Astrocyte (in vitro differentiated cells and primary cell): Measurements from ENCODE around the gene GREB1L. TPM values are rescaled to one million over a fixed set of nuclear protein-coding genes. Genes with fewer than 3 reads are reported as not detected.
A peak's percentile ranks its signal among the peaks of the same experiment; 100 is the strongest.

Experiments
- DNase-seq: peaks from one replicate; pipeline ENCODE4 v3.0.0-alpha.2; 2010; ENCODE audit warnings: low read depth
- FAIRE-seq: peaks from 2 replicates; lab custom pipeline; 2011; peaks lifted over from hg19 to GRCh38; lab: Jason Lieb, UNC
- H2AFZ ChIP-seq: 2 replicates; pipeline ENCODE4 v1.6.0; 2012; ENCODE audit warnings: low read depth, low read length, inconsistent platforms
- H3K27ac ChIP-seq: 2 replicates; pipeline ENCODE4 v1.5.1; 2011; ENCODE audit warnings: low read depth, low read length, inconsistent platforms
- H3K27me3 ChIP-seq: 2 replicates; pipeline ENCODE4 v1.6.0; 2011; ENCODE audit warnings: low read length, inconsistent platforms; ENCODE audit not compliant: insufficient read depth
- H3K36me3 ChIP-seq: 2 replicates; pipeline ENCODE4 v1.5.1; 2011; ENCODE audit warnings: low read length, inconsistent platforms; ENCODE audit not compliant: insufficient read depth
- H3K4me1 ChIP-seq: 2 replicates; pipeline ENCODE4 v1.5.1; 2011; ENCODE audit warnings: low read length, inconsistent platforms; ENCODE audit not compliant: insufficient read depth
- H3K4me2 ChIP-seq: 2 replicates; pipeline ENCODE4 v1.6.0; 2012; ENCODE audit warnings: low read length, inconsistent platforms
- H3K4me3 ChIP-seq: 2 replicates; pipeline ENCODE4 v1.5.1; 2011; ENCODE audit warnings: low read depth, mild to moderate bottlenecking, low read length, inconsistent platforms; ENCODE audit not compliant: insufficient read depth
- H3K79me2 ChIP-seq: 2 replicates; pipeline ENCODE4 v1.6.0; 2012; ENCODE audit warnings: mild to moderate bottlenecking, low read length, inconsistent platforms; ENCODE audit not compliant: insufficient read depth
- H3K9ac ChIP-seq: 2 replicates; pipeline ENCODE4 v1.6.0; 2012; ENCODE audit warnings: mild to moderate bottlenecking, low read length, inconsistent platforms
- H3K9me3 ChIP-seq: 2 replicates; pipeline ENCODE4 v1.5.1; 2012; ENCODE audit warnings: low read depth, mild to moderate bottlenecking, low read length, inconsistent platforms; ENCODE audit not compliant: insufficient read depth
- H4K20me1 ChIP-seq: 2 replicates; pipeline ENCODE4 v1.6.0; 2012; ENCODE audit warnings: low read length, inconsistent platforms; ENCODE audit not compliant: insufficient read depth
- H3K27ac Mint-ChIP-seq: one replicate; pipeline ENCODE4 v1.8.0; 2021; ENCODE audit warnings: mild to moderate bottlenecking, mixed read lengths; ENCODE audit not compliant: unreplicated experiment
- H3K27me3 Mint-ChIP-seq: one replicate; pipeline ENCODE4 v1.8.0; 2021; ENCODE audit warnings: low read depth, mixed read lengths; ENCODE audit not compliant: unreplicated experiment
- H3K36me3 Mint-ChIP-seq: one replicate; pipeline ENCODE4 v1.8.0; 2021; ENCODE audit warnings: low read depth, mixed read lengths; ENCODE audit not compliant: unreplicated experiment
- H3K4me1 Mint-ChIP-seq: one replicate; pipeline ENCODE4 v1.8.0; 2021; ENCODE audit warnings: low read depth, mixed read lengths; ENCODE audit not compliant: unreplicated experiment
- H3K4me3 Mint-ChIP-seq: one replicate; pipeline ENCODE4 v1.8.0; 2021; ENCODE audit warnings: mild to moderate bottlenecking, moderate library complexity, mixed read lengths; ENCODE audit not compliant: unreplicated experiment
- H3K9me3 Mint-ChIP-seq: one replicate; pipeline ENCODE4 v1.8.0; 2021; ENCODE audit warnings: mild to moderate bottlenecking, mixed read lengths; ENCODE audit not compliant: unreplicated experiment
- EZH2 ChIP-seq: IDR thresholded peaks from 2 replicates; pipeline ENCODE4 v1.6.1; 2012; ENCODE audit warnings: mild to moderate bottlenecking, low read length, inconsistent platforms; ENCODE audit not compliant: insufficient read depth
- total RNA-seq: library from RNA; stranded (reverse); gene quantifications from 2 replicates; pipeline ENCODE4 v1.2.1, GENCODE V29; 2021
- TF ChIP-seq, protein P1 (sequence below): IDR thresholded peaks from 2 replicates; pipeline ENCODE4 v1.5.1; 2011; ENCODE audit warnings: low read depth, mild to moderate bottlenecking, inconsistent platforms, low read length, moderate library complexity; ENCODE audit not compliant: insufficient read depth

GREB1L gene
- total RNA-seq, 1 donor from 2014 or later, result 16.2 TPM

DNA sequence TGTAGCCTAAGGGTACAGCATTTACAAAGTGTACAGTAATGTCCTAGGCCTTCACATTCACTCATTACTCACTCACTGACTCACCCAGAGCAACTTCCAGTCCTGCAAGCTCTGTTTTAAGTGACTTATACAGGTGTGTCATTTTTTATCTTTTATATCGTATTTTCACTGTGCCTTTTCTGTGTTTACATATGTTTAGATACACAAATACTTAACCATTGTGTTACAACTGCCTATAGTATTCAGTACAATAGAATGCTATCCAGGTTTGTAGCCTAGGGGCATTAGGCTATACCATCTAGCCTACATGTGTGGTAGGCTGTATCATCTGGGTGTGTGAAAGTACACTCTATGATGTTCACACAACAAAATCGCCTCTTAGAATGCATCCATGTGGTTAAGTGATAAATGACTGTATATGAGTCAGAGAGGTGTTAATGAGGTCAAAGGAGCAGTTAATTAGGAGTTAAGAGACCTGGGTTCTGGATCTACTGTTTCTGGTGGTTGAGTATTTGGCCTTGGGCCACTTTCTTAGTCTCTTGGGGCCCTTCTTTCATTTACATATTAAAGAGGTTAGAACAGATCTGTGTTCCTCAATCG lies 149.1 kb downstream of the GREB1L start:
- FAIRE-seq, result no peak
- Mint-ChIP-seq H3K4me1 (peaks cover 4% of the 10 kb centered on the region), H3K27ac (no peak overlapping the region), H3K4me3 (no peak overlapping the region), H3K9me3 (no peaks in the 10 kb centered on the region), H3K27me3 (peaks cover 3% of the 10 kb centered on the region), H3K36me3 (no peaks in the 10 kb centered on the region)
- no peaks in the 10 kb centered on the region for H4K20me1 ChIP-seq
- no peak overlapping the region for H2AFZ ChIP-seq
- TF ChIP-seq EZH2, result no peak
- TF ChIP-seq, protein P1, sequence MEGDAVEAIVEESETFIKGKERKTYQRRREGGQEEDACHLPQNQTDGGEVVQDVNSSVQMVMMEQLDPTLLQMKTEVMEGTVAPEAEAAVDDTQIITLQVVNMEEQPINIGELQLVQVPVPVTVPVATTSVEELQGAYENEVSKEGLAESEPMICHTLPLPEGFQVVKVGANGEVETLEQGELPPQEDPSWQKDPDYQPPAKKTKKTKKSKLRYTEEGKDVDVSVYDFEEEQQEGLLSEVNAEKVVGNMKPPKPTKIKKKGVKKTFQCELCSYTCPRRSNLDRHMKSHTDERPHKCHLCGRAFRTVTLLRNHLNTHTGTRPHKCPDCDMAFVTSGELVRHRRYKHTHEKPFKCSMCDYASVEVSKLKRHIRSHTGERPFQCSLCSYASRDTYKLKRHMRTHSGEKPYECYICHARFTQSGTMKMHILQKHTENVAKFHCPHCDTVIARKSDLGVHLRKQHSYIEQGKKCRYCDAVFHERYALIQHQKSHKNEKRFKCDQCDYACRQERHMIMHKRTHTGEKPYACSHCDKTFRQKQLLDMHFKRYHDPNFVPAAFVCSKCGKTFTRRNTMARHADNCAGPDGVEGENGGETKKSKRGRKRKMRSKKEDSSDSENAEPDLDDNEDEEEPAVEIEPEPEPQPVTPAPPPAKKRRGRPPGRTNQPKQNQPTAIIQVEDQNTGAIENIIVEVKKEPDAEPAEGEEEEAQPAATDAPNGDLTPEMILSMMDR, result no peak
- peak overlapping the region; percentile 9 for H3K4me2 ChIP-seq
- H3K4me3 ChIP-seq, result no peak overlapping the region
- no peaks in the 10 kb centered on the region for H3K27me3 ChIP-seq
- peak overlapping the region; percentile 8 for H3K27ac ChIP-seq
- peaks cover 6% of the 10 kb centered on the region for H3K4me1 ChIP-seq
- peak; percentile 75 for DNase-seq
- no peaks in the 10 kb centered on the region for H3K36me3 ChIP-seq
- no peaks in the 10 kb centered on the region for H3K9me3 ChIP-seq
- no peak overlapping the region for H3K9ac ChIP-seq
- no peaks in the 10 kb centered on the region for H3K79me2 ChIP-seq

DNA sequence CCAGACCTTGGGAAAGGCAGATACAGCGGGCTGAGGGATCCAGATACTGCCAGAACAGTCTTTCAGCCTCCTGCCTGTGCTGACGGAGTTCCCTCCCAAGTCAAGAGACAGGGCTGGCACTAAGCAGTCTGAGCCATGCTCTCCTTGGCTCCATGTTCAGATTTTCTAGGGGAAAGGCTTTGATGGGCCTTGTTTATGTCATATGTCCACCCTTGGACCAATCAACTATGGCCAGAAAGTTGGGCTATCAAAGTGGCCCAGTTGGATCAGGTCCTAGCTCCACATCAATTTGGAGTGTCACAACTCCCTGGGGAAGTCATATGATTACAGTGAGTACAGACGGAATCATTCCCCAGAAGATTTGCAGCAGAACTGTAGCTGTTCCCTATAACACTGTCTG lies 152.0 kb downstream of the GREB1L start:
- Histone ChIP-seq H4K20me1 (no peaks in the 10 kb centered on the region), H3K79me2 (no peaks in the 10 kb centered on the region), H3K9me3 (no peaks in the 10 kb centered on the region), H3K36me3 (no peaks in the 10 kb centered on the region), H3K9ac (no peak overlapping the region), H3K27me3 (no peaks in the 10 kb centered on the region), H3K4me2 (no peak overlapping the region), H3K4me3 (no peak overlapping the region), H2AFZ (no peak overlapping the region), H3K4me1 (peaks cover 6% of the 10 kb centered on the region), H3K27ac (no peak overlapping the region)
- H3K9me3 Mint-ChIP-seq, result no peaks in the 10 kb centered on the region
- H3K27ac Mint-ChIP-seq, result no peak overlapping the region
- H3K36me3 Mint-ChIP-seq, result no peaks in the 10 kb centered on the region
- H3K4me1 Mint-ChIP-seq, result peaks cover 4% of the 10 kb centered on the region
- H3K27me3 Mint-ChIP-seq, result no peaks in the 10 kb centered on the region
- DNase-seq, result no peak
- no peak overlapping the region for H3K4me3 Mint-ChIP-seq
- FAIRE-seq, result no peak
- TF ChIP-seq, protein P1, result no peak
- no peak for TF ChIP-seq EZH2

DNA sequence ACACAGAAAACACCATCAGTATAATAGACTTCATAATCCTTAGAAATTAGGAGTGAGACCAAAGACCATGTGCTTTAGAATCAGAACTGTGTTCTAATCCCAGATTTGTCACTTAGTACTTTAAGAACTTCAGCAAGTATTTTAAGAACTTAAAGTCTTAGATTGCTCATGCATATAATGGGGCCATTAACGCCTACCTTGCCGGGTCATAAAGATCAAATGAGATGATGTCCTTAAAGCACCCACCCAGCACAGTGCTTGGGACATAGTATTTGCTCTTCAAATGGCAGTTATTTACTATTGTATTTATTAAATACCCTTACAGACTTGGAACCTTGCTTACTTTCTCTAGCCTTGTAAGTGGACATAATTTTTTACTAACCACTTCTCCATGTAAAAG lies 156.1 kb downstream of the GREB1L start:
- no peak overlapping the region for H3K4me2 ChIP-seq
- no peak overlapping the region for H3K27ac ChIP-seq
- H3K4me3 Mint-ChIP-seq, result no peak overlapping the region
- H3K4me1 Mint-ChIP-seq, result no peaks in the 10 kb centered on the region
- no peaks in the 10 kb centered on the region for H3K27me3 ChIP-seq
- no peak overlapping the region for H3K4me3 ChIP-seq
- no peak overlapping the region for H2AFZ ChIP-seq
- H3K9me3 Mint-ChIP-seq, result no peaks in the 10 kb centered on the region
- H3K79me2 ChIP-seq, result no peaks in the 10 kb centered on the region
- H3K9me3 ChIP-seq, result no peaks in the 10 kb centered on the region
- FAIRE-seq (no peak), DNase-seq (no peak)
- no peaks in the 10 kb centered on the region for H3K36me3 ChIP-seq
- H3K27ac Mint-ChIP-seq, result no peak overlapping the region
- H3K36me3 Mint-ChIP-seq, result no peaks in the 10 kb centered on the region
- no peak overlapping the region for H3K9ac ChIP-seq
- H3K4me1 ChIP-seq, result no peaks in the 10 kb centered on the region
- no peak for TF ChIP-seq EZH2
- TF ChIP-seq, protein P1, result no peak
- H3K27me3 Mint-ChIP-seq, result peaks cover 5% of the 10 kb centered on the region
- no peaks in the 10 kb centered on the region for H4K20me1 ChIP-seq
